Parathyroid adenoma (tissue), 2 donors: ENCODE measurements around the gene FRMPD2.

Source experiments
- H2AFZ ChIP-seq: fragments of 300-600 bp; sonication (generic); one replicate; pipeline ENCODE4 v1.7.0; 2017; ENCODE audit warnings: antibody characterized with exemption, mild to moderate bottlenecking
- H3K27ac ChIP-seq: fragments of 300-600 bp; sonication (generic); one replicate; pipeline ENCODE4 v1.7.0; 2017
- H3K27me3 ChIP-seq: fragments of 300-600 bp; sonication (generic); one replicate; pipeline ENCODE4 v1.7.0; 2017; ENCODE audit warnings: low read length; ENCODE audit not compliant: control insufficient read depth, insufficient read depth
- H3K36me3 ChIP-seq: fragments of 300-600 bp; sonication (generic); one replicate; pipeline ENCODE4 v1.7.0; 2017; ENCODE audit warnings: low read length; ENCODE audit not compliant: control insufficient read depth, insufficient read depth
- H3K4me1 ChIP-seq: fragments of 300-600 bp; sonication (generic); one replicate; pipeline ENCODE4 v1.7.0; 2017; ENCODE audit warnings: control low read depth
- H3K4me2 ChIP-seq: fragments of 300-600 bp; sonication (generic); one replicate; pipeline ENCODE4 v1.7.0; 2017; ENCODE audit warnings: low read length
- H3K4me3 ChIP-seq: fragments of 300-600 bp; sonication (generic); one replicate; pipeline ENCODE4 v1.7.0; 2017; ENCODE audit warnings: low read depth, low read length
- H3K79me2 ChIP-seq: fragments of 300-600 bp; sonication (generic); one replicate; pipeline ENCODE4 v1.7.0; 2017; ENCODE audit warnings: control low read depth
- H3K9ac ChIP-seq: fragments of 300-600 bp; sonication (generic); one replicate; pipeline ENCODE4 v1.7.0; 2017; ENCODE audit warnings: mild to moderate bottlenecking
- H3K9me3 ChIP-seq: fragments of 300-600 bp; sonication (generic); one replicate; pipeline ENCODE4 v1.7.0; 2017; ENCODE audit warnings: low read length; ENCODE audit not compliant: control insufficient read depth
- CTCF ChIP-seq: fragments of 300-600 bp; sonication (generic); IDR thresholded peaks from one replicate; pipeline ENCODE4 v1.7.0; 2017; ENCODE audit warnings: antibody characterized with exemption, mild to moderate bottlenecking
- donor health status: primary hyperparathyroidism.

Gene FRMPD2

GRCh38 chr10:48266528-48266927, 8.0 kb downstream of the FRMPD2 start:
- no peak overlapping the region for H3K27ac ChIP-seq
- no peaks in the 10 kb centered on the region for H3K4me1 ChIP-seq
- H3K4me3 ChIP-seq: no peak overlapping the region
- H3K4me2 ChIP-seq: no peak overlapping the region
- no peak overlapping the region for H3K9ac ChIP-seq
- H3K36me3 ChIP-seq: no peaks in the 10 kb centered on the region
- no peaks in the 10 kb centered on the region for H3K9me3 ChIP-seq
- no peak overlapping the region for H2AFZ ChIP-seq
- no peaks in the 10 kb centered on the region for H3K79me2 ChIP-seq
- no peaks in the 10 kb centered on the region for H3K27me3 ChIP-seq
- TF ChIP-seq CTCF: no peak

GRCh38 chr10:48258105-48258504, 16.4 kb downstream of the FRMPD2 start:
- Histone ChIP-seq H3K27ac (no peak overlapping the region), H2AFZ (no peak overlapping the region), H3K79me2 (no peaks in the 10 kb centered on the region), H3K36me3 (no peaks in the 10 kb centered on the region), H3K27me3 (no peaks in the 10 kb centered on the region), H3K9ac (no peak overlapping the region), H3K4me3 (no peak overlapping the region), H3K9me3 (no peaks in the 10 kb centered on the region), H3K4me1 (no peaks in the 10 kb centered on the region), H3K4me2 (no peak overlapping the region)
- no peak for TF ChIP-seq CTCF

GRCh38 chr10:48257407-48257961, 17.0 kb downstream of the FRMPD2 start:
- H3K9ac ChIP-seq: no peak overlapping the region
- no peak overlapping the region for H3K4me2 ChIP-seq
- H3K4me1 ChIP-seq: no peaks in the 10 kb centered on the region
- no peak overlapping the region for H3K27ac ChIP-seq
- no peaks in the 10 kb centered on the region for H3K27me3 ChIP-seq
- H3K9me3 ChIP-seq: no peaks in the 10 kb centered on the region
- no peaks in the 10 kb centered on the region for H3K36me3 ChIP-seq
- H2AFZ ChIP-seq: no peak overlapping the region
- H3K79me2 ChIP-seq: no peaks in the 10 kb centered on the region
- H3K4me3 ChIP-seq: no peak overlapping the region
- no peak for TF ChIP-seq CTCF

- TF ChIP-seq CTCF: no peak
- H3K36me3 ChIP-seq: no peaks in the 10 kb centered on the region
- no peaks in the 10 kb centered on the region for H3K27me3 ChIP-seq
- no peak overlapping the region for H3K27ac ChIP-seq
- H3K9ac ChIP-seq: no peak overlapping the region
- no peak overlapping the region for H3K4me2 ChIP-seq
- no peak overlapping the region for H3K4me3 ChIP-seq
- no peak overlapping the region for H2AFZ ChIP-seq
- H3K79me2 ChIP-seq: no peaks in the 10 kb centered on the region
- no peaks in the 10 kb centered on the region for H3K4me1 ChIP-seq
- no peaks in the 10 kb centered on the region for H3K9me3 ChIP-seq
Observed at GRCh38 chr10:48255722-48256121, 18.8 kb downstream of the FRMPD2 start.

GRCh38 chr10:48254750-48255512, 19.6 kb downstream of the FRMPD2 start:
- H3K4me1 ChIP-seq: no peaks in the 10 kb centered on the region
- H3K36me3 ChIP-seq: no peaks in the 10 kb centered on the region
- no peak overlapping the region for H3K9ac ChIP-seq
- no peak for TF ChIP-seq CTCF
- no peaks in the 10 kb centered on the region for H3K79me2 ChIP-seq
- no peak overlapping the region for H3K4me3 ChIP-seq
- no peak overlapping the region for H3K27ac ChIP-seq
- H3K27me3 ChIP-seq: no peaks in the 10 kb centered on the region
- no peak overlapping the region for H2AFZ ChIP-seq
- no peak overlapping the region for H3K4me2 ChIP-seq
- H3K9me3 ChIP-seq: no peaks in the 10 kb centered on the region
